ENCODE results near the gene DLGAP3.
"Not testable (repeated sequence)": the region's sequence is repeated elsewhere in the genome, so short reads cannot be mapped to it uniquely, and the experiment has no call there.

Gene DLGAP3, protein sequence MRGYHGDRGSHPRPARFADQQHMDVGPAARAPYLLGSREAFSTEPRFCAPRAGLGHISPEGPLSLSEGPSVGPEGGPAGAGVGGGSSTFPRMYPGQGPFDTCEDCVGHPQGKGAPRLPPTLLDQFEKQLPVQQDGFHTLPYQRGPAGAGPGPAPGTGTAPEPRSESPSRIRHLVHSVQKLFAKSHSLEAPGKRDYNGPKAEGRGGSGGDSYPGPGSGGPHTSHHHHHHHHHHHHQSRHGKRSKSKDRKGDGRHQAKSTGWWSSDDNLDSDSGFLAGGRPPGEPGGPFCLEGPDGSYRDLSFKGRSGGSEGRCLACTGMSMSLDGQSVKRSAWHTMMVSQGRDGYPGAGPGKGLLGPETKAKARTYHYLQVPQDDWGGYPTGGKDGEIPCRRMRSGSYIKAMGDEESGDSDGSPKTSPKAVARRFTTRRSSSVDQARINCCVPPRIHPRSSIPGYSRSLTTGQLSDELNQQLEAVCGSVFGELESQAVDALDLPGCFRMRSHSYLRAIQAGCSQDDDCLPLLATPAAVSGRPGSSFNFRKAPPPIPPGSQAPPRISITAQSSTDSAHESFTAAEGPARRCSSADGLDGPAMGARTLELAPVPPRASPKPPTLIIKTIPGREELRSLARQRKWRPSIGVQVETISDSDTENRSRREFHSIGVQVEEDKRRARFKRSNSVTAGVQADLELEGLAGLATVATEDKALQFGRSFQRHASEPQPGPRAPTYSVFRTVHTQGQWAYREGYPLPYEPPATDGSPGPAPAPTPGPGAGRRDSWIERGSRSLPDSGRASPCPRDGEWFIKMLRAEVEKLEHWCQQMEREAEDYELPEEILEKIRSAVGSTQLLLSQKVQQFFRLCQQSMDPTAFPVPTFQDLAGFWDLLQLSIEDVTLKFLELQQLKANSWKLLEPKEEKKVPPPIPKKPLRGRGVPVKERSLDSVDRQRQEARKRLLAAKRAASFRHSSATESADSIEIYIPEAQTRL
- total RNA-seq = 1.3 to 2.0 reads per million in 2 experiments

DNA sequence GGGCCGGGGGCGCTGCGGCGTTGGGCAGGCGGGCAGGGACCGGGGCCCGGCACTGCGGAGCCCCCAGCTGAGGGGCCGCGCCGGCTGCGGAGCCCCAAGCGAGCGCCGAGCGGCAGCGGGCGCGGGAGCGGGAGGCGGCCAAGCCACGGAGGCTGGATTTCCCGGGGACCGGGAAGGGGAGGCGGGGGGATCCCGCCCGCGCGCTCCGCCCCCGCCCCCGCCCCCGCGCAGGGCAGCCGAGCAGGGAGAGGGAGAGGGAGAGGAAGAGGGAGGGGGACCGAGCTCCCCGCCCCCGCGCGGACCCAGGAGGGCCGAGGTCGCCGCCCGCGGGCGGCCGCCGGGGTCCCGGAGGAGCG lies at the start of gene DLGAP3:
Gene DLGAP3, minus strand, starts transcription at position 154 of the 356 bp plus-strand sequence. CDS start 24,267 bp downstream, outside the sequence.
- no peak for DNase-seq (ENCODE audit: low read depth)

DNA sequence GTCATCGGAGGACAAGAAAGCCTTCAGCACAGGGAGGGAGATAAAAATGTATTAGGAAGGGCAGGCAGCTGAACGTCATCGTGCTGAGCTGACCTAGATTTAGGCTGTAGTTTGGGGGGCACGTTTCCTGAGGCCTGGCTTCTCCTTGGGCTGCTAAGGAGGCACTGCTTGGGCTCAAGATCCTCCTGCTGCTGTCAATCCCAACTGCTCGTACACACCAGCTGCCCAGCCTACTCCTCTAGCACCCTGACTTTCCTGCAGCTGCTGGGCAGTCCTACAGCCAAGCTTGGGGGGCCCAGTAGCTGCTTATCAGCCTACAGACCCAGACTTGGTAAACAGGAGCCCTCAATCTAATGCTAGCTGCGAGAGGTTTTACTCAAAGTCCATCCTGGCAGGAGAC lies 49.5 kb upstream of the DLGAP3 start:
- no peak for DNase-seq (ENCODE audit: low read depth)

DNA sequence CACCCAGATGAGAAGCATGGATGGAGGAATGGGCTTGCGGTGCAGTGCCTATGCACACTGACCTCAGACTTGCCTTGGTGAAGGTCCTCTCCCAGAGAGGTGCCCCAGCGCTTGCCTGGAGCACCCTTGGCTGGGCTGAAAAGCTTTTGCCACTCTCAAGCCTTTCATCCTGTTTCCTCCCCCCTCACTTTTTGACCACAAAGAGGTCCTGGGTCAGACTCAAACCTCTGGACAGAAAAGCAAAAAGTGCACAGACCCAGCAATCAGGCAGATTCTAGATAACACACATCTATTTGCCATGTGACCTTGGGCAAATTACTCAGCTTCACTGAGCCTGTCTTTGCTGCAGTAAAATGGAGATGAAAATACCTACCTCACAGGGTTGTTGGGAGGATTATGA lies 48.4 kb upstream of the DLGAP3 start:
- no peak for DNase-seq (ENCODE audit: low read depth)

DNA sequence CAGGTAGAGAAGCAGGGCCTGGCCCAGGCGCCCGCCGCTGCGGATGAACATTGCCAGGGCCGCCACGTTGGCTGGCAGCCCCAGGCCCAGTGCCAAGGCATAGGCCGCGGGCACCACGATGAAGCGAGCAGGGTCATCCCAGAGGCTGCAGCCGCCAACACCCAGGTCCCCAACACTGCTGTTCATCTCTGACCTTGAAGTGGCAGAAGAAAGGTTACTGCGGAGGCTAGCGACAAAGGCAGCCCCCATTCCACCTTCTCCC lies 47.7 kb upstream of the DLGAP3 start:
- DNase-seq (ENCODE audit: low read depth) = no peak

DNA sequence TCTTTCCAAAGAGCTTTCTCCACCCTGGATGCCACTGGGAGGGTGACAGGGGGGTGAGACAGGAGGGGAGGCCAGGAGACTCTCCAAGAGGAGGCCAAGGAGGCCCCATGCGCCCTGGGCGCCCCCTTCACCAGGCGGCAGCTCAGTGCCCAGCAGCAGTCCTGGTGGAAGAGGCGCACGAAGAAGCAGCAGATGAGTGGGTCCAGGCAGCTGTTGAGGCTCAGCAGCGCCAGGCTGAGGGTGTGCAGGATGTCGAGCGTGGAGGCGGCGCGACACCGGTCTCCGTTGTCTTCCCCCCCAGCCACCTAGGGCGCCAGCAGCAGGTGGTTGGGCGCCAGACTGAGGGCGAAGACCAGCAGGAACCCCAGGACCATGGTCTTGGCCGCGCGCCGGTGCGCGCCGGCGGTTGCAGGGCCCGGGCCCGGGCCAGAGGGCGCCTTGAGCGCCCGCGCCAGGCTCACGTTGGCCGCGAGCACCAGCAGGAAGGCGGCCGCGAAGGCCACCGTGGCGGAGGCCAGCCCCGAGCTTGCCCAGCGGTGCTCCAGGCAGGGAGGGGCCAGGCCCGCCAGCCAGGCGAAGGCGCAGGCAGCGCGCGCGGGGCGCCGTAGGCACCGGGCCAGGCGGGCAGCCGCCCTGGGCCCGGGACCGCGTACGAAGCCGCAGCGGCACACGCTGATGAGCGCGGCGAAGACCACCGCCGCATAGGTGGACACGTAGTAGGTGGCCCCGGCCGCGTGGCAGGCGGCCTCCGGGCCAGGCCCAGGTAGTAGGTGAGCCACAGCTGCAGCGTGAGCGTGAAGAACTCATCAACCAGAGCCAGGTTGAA lies 47.1 kb upstream of the DLGAP3 start:
- no peak for DNase-seq (ENCODE audit: low read depth)

DNA sequence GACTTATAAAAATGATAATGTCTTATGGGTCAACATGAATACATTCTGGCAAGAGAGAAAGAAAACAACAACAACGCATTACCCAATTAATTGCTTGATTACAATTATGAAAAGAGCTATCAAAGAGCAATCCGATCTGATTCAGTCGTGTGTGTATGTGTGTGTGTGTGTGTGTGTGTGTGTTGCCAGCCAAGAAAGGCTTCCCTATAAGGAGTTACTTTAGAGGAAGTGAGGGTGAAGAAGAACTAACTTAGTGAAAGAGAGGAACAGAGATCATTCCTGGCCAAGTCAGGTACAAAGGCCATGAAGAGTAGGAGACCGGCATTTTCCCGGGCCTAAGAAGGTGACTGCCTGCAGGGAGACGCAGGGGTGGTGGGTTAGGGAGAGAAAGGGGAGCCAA lies 46.3 kb upstream of the DLGAP3 start:
- DNase-seq (ENCODE audit: low read depth) = no peak

DNA sequence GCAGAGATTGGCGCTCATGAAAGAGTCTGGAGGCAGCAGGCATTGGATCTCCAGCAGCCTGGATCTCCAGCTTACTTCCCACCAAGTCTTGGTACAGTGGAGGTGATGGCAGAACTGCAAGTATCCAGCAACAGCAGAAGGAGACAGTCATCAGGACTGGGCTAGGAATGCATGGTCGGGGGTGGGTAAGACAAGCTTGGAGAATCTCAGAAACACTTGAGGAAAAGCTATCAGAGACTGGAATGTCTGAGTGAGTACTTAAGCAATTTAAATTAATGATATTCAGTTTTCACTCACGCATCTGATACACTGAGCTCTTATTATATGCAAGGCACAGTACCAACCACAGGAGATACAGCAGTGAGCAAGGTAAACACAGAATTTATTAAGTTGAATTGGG lies 45.9 kb upstream of the DLGAP3 start:
- no peak for DNase-seq (ENCODE audit: low read depth)

DNA sequence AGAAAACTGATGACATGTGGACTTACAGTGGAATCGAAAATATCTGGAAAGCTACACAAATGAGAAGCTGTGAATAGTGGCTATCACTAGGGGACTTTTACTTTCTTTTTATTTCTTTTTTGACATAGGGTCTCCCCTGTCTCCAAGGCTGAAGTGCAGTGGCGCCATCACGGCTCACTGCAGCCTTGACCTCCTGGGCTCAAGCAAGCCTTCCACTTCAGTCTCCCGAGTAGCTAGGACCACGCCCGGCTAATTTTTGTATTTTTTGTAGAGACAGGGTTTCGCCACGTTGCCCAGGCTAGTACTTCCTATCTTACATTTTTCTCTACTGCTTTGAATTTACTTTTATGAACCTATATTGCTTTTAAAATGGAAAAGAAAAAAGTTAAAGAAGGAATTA lies 45.2 kb upstream of the DLGAP3 start:
- DNase-seq (ENCODE audit: low read depth) = no peak

DNA sequence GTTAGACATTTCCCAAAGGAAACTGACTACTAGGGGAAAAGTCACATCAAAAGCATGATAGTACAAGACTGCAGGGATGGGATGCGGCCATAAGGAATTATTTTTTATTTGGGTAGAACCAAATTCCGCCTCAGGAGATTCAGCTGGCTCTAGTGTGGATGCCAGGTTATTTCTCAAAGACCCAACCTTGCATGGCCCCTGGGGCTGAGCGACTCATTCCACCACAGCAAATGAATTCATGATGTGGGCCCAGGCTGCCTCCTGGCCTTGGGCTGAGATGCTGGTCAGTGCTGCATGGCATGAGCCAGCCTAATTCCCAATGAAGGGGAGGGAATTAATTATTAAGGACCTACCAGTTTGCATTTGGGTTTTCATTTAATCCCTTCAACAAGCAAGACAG lies 43.9 kb upstream of the DLGAP3 start:
- DNase-seq (ENCODE audit: low read depth) = no peak

DNA sequence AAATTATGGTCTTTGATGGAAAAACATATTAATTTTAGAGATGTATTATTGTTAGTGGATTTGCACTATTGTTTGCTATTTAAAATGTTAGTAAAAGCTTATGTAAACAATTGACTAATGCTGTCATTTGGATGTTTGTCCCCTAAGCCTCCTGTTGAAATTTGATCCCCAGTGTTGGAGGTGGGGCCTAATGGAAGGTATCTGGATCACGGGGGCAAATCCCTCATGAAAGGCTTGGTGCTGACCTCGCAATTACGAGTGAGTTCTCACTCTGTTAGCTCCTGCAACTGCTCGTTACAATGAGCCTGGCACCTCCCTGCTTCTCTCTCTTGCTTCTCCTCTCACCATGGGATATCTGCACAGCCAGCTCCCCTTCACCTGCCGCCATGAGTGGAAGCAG lies 41.4 kb upstream of the DLGAP3 start:
- DNase-seq (ENCODE audit: low read depth) = no peak

DNA sequence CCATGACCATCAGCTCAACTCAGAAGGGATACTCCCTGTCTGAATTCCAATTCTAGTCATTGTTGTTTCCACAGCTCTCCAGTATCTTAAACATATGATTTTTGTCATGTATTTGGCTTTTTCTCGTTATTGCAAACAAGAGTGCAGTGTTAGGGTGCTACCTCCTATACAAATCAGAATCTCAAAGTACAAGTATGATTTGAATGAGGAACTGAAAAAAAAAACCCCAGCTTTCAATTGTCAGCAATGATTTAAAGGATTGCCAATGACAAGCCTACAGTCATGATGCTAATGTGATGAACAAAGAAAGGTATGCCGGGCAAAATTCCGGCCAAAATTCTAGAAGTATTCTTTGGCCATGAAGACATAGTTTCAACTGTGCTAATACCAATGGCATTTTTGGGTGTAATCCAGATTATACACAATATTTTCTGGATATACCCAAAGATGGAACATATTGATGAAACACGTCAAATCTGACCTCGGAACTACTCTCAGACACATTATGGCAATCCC lies 40.8 kb upstream of the DLGAP3 start:
- no peak for DNase-seq (ENCODE audit: low read depth)

DNA sequence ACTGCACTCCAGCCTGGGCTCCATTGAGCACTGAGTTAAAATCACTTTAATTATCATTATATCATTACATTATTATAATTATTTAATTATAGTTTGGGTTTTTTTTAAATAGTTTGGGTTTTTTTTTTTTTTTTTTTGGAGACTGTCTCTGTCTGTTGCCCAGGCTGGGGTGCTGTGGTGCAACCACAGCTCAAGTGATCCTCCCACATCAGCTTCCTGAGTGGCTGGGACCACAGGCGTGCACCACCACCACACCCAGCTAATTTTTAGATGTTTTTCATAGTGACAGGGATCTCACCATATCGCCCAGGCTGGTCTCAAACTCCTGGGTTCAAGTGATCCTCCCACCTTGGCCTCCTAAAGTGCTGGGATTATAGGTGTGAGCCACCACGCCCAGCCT lies 38.8 kb upstream of the DLGAP3 start:
- not testable (repeated sequence) for DNase-seq (ENCODE audit: low read depth)

DNA sequence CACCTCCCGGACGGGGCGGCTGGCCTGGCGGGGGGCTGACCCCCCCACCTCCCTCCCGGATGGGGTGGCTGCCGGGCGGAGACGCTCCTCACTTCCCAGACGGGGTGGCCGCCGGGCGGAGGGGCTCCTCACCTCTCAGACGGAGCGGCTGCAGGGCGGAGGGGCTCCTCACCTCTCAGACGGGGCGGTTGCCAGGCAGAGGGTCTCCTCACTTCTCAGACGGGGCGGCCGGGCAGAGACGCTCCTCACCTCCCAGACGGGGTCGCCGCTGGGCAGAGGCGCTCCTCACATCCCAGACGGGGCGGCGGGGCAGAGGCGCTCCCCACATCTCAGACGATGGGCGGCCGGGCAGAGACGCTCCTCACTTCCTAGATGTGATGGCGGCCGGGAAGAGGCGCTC lies 38.2 kb upstream of the DLGAP3 start:
- DNase-seq (ENCODE audit: low read depth) = not testable (repeated sequence)

DNA sequence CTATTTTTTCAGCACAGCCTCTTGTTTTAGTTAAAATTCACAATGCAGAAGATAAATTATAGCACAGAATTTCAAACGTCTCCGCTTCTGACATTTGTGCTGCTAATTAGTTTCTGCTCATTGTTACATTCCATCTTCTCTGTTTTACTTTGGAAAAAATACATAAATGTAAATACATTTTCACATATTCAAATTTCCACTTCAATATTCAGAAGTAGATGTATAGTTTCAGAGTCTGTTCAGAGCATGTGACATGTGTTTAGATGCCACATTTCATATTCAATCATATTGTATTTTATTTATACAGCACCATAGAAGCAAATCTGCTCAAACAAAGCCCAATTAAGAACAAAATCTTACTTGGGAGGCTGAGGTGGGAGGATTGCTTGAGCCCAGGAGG lies 36.1 kb upstream of the DLGAP3 start:
- DNase-seq (ENCODE audit: low read depth) = no peak

DNA sequence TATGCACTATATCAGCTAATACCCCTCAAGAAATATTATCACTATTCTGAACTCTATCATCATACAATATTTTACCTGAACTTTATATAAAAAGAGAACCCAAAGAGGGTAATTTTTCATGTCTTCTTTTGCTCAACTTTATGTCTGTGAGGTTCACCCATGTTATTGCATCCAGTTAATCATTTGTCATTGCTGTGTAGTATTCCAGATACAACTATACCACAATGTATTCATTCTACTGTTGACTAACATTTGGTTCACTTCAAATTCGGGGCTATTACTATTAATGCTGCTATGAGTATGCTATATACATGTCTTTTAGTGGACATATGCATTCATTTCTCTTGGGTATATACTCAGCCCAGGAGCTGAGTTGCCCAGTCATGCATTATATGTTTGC lies 21.0 kb upstream of the DLGAP3 start:
- no peak for DNase-seq (ENCODE audit: low read depth)

DNA sequence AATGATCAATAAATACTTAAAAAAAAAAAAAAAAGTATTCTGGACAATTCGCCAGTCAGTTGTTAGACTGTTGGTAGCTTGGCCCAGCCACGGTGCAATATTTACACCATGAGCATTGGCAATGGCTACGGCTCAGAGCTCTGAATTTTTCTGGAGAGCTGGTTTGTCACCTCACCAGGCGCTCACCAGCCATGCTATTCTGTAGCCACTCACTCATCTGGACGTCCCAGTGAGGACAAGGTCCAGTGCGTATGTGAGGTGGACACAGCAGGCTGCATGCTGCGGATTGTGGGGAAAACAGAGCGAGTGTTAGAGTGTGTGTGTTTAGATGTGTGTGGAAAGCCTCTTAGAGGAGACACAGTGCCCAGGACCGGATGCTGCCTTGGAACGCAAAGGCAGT lies 19.3 kb upstream of the DLGAP3 start:
- DNase-seq (ENCODE audit: low read depth) = not testable (repeated sequence)

DNA sequence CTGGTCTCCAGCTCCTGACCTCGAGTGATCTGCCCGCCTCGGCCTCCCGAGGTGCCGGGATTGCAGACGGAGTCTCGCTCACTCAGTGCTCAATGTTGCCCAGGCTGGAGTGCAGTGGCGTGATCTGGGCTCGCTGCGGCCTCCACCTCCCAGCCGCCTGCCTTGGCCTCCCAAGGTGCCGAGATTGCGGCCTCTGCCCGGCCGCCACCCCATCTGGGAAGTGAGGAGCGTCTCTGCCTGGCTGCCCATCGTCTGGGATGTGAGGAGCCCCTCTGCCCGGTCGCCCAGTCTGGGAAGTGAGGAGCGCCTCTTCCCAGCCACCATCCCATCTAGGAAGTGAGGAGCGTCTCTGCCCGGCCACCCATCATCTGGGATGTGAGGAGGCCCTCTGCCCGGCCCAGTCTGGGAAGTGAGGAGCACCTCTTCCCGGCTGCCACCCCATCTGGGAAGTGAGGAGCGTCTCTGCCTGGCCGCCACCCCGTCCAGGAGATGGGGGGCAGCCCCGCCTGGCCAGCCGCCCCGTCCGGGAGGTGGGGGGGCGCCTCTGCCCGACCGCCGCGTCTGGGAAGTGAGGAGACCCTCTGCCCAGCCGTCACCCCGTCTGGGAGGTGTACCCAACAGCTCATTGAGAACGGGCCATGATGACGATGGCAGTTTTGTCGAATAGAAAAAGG lies 18.3 kb upstream of the DLGAP3 start:
- DNase-seq (ENCODE audit: low read depth) = not testable (repeated sequence)

DNA sequence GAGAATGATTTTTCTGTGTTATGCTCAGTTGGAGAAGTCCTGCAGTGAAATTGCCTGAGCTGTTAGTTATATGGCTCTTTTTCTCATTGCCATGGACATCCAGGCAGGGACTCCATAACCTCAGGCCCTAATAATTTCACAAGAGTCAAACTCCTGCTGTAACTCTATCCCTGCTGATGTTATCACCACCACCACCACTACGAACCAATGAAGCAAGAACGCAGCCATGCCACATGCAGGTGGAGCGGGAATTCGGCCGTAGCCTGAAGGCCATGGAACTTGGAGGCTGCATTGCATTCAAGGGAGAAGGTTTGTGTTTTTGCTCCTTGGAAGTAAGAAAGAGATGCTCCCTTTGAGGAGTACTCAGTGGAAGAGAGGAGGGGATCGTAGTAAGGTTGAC lies 16.8 kb upstream of the DLGAP3 start:
- DNase-seq (ENCODE audit: low read depth) = no peak

DNA sequence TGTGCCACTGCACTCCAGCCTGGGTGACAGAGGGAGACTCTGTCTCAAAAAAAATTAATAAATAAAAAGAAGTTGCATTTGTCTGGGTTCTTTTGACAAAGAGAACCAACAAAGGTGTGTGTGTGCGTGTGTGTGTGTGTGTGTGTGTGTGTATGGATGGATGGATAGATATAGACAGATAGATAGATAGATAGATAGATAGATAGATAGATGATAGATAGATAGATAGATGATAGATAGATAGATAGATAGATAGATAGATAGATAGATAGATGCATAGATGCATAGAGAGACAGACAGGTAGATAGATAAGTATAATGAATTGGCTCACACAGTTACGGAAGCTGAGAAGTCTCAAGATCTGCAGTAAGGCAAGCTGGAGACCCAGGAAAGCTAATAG lies 12.3 kb upstream of the DLGAP3 start:
- not testable (repeated sequence) for DNase-seq (ENCODE audit: low read depth)

DNA sequence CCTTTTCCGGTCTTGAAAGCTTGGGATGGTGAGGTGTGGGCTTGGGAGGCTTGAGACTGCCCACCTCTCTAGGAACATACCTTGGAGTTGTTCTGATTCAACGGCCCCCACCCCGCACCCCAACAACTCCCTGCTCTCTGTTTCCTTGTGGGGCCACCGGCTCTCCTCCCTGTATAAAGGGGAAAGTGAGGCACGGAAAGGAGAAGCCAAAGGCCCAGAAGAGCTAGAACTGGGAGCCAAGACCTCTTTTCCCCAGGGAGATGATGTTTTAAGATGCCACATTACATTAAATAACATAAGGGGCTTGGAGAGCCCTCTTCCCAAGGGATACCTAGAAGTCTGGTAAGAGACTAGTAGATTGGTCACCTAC lies 1.2 kb upstream of the DLGAP3 start:
- no peak for DNase-seq (ENCODE audit: low read depth)

DNA sequence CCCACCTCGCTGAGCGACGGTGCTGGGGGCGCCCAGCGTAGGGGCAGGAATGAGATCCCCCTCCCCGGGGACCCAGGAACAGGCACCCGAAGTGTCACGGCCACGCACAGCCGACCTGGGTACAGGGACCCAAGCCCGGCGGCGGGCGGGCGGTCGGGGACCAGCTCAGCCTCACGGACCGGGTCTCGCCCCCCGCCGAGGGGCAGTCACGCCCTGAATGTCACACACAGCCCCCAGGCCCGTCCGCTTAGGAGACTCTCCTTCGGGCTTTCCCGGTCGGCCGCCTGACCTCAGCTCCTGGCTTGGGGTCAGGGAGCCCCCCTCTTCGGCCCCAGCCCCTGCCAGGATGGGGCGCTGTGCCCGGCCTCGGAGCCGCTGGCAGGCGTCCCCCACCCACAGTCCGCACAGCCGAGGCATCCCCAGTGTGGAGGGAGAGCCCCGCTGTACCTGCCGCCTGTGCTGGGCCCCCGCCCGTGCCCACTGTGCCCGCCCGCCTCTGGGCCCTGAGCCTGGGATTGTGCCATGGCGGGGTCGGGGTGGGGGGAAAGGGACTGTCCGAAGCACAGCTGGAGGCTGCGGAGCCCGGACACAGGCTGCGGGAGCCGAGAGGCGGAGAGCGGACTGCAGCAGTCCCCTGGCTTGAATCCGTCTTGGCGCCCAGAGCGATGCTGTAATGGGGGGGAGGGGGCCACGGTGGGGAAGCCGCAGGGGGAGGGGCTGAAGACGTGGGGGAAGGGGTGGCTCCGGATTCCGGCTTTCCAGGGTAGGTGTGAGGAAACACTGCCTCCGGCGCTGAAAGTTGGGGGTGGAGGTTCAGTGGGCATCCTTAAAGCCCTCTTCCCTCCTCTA lies 627 bp upstream of the DLGAP3 start:
- no peak for DNase-seq (ENCODE audit: low read depth)

Data from T follicular helper cell (primary cell).